ENCODE measurements around the gene CFD.

DNA sequence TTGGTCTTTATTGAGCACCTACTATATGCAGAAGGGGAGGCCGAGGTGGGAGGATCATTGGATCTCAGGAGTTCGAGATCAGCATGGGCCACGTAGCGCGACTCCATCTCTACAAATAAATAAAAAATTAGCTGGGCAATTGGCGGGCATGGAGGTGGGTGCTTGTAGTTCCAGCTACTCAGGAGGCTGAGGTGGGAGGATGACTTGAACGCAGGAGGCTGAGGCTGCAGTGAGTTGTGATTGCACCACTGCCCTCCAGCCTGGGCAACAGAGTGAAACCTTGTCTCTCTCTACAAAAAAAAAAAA, 3.8 kb downstream of the CFD start:
- TF ChIP-seq E2F4 (CRISPR knock-in tag; IDR thresholded peaks at IDR 0.05; ENCODE audit: borderline replicate concordance, low read depth) (no peak), CBFB (CRISPR knock-in tag; IDR thresholded peaks at IDR 0.05; ENCODE audit: low read depth) (no peak), CREB1 (CRISPR knock-in tag; IDR thresholded peaks at IDR 0.05) (no peak), ATF3 (CRISPR knock-in tag; conservative IDR thresholded peaks at IDR 0.05) (no peak), NFE2L1 (CRISPR knock-in tag; IDR thresholded peaks at IDR 0.05) (no peak), NFYB (CRISPR knock-in tag; conservative IDR thresholded peaks at IDR 0.05; ENCODE audit: low read depth) (no peak), GABPB1 (CRISPR knock-in tag; IDR thresholded peaks at IDR 0.05) (no peak), JUN (CRISPR knock-in tag; IDR thresholded peaks at IDR 0.05) (no peak)
- TF ChIP-seq, protein P1, sequence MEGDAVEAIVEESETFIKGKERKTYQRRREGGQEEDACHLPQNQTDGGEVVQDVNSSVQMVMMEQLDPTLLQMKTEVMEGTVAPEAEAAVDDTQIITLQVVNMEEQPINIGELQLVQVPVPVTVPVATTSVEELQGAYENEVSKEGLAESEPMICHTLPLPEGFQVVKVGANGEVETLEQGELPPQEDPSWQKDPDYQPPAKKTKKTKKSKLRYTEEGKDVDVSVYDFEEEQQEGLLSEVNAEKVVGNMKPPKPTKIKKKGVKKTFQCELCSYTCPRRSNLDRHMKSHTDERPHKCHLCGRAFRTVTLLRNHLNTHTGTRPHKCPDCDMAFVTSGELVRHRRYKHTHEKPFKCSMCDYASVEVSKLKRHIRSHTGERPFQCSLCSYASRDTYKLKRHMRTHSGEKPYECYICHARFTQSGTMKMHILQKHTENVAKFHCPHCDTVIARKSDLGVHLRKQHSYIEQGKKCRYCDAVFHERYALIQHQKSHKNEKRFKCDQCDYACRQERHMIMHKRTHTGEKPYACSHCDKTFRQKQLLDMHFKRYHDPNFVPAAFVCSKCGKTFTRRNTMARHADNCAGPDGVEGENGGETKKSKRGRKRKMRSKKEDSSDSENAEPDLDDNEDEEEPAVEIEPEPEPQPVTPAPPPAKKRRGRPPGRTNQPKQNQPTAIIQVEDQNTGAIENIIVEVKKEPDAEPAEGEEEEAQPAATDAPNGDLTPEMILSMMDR (IDR thresholded peaks at IDR 0.05): no peak
- TF ChIP-seq, protein P2, sequence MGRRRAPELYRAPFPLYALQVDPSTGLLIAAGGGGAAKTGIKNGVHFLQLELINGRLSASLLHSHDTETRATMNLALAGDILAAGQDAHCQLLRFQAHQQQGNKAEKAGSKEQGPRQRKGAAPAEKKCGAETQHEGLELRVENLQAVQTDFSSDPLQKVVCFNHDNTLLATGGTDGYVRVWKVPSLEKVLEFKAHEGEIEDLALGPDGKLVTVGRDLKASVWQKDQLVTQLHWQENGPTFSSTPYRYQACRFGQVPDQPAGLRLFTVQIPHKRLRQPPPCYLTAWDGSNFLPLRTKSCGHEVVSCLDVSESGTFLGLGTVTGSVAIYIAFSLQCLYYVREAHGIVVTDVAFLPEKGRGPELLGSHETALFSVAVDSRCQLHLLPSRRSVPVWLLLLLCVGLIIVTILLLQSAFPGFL (CRISPR knock-in tag; IDR thresholded peaks at IDR 0.05; ENCODE audit: borderline replicate concordance): no peak

Data from WTC11 (cell line).